Peyer's patch (tissue), 4 donors: Measurements from ENCODE around the gene SMIM23. TPM values are rescaled to one million over a fixed set of nuclear protein-coding genes. Genes with fewer than 3 reads are reported as not detected.

Experiments used
- DNase-seq, 3 donors: peaks; one replicate each; pipeline ENCODE4 v3.0.0-alpha.2; 2017 to 2019
- H3K27ac ChIP-seq, 4 donors: fragments of 200-600 bp; sonication (generic); one replicate each; pipeline ENCODE4 v1.5.1; 2016 to 2019
- H3K27me3 ChIP-seq, 2 donors: fragments of 200-600 bp; sonication (generic); one replicate each; pipeline ENCODE4 v1.5.1; 2019
- H3K36me3 ChIP-seq, 3 donors: fragments of 200-600 bp; sonication (generic); one replicate each; pipeline ENCODE4 v1.5.1; 2016 to 2019
- H3K4me1 ChIP-seq, 4 donors: fragments of 200-600 bp; sonication (generic); one replicate each; pipeline ENCODE4 v1.5.1; 2016 to 2019
- H3K4me3 ChIP-seq, 4 donors: fragments of 200-600 bp; sonication (generic); 1 replicate in 3 of 4; 2 replicates in 1 of 4; pipeline ENCODE4 v1.5.1; 2016 to 2019; ENCODE audit warnings: mild to moderate bottlenecking in 1 of 4
- H3K9me3 ChIP-seq, 4 donors: fragments of 200-600 bp; sonication (generic); one replicate each; pipeline ENCODE4 v1.5.1; 2016 to 2019; ENCODE audit warnings: mild to moderate bottlenecking in 1 of 4
- CTCF ChIP-seq, 6 experiments: fragments of 450-650 bp in 4 of 6; fragments of 200-600 bp in 2 of 6; sonication (generic) in 1 of 6; IDR thresholded peaks; one replicate each; pipeline ENCODE4 v1.5.1; 2017 to 2019; ENCODE audit warnings: antibody characterized with exemption in 6 of 6, mild to moderate bottlenecking in 3 of 6, moderate library complexity in 1 of 6
- POLR2A ChIP-seq, 2 donors: fragments of 450-650 bp; IDR thresholded peaks; one replicate each; pipeline ENCODE4 v1.5.1; 2017; ENCODE audit warnings: antibody characterized with exemption in 2 of 2, mild to moderate bottlenecking in 2 of 2, moderate library complexity in 2 of 2
- total RNA-seq, 4 donors: library from RNA; depleted of rRNA; stranded (reverse); fragments of >200 nt; gene quantifications; one replicate each; pipeline ENCODE4 v1.1.0, GENCODE V29; 2016

SMIM23 gene
- total RNA-seq, 4 donors from 2014 or later = not detected

- H3K36me3 ChIP-seq = no peaks in the 10 kb centered on the region
- H3K4me3 ChIP-seq = no peak overlapping the region
- H3K27me3 ChIP-seq = no peaks in the 10 kb centered on the region
- H3K9me3 ChIP-seq = no peaks in the 10 kb centered on the region
- H3K4me1 ChIP-seq = no peaks in the 10 kb centered on the region
- TF ChIP-seq POLR2A (IDR thresholded peaks at IDR 0.05) (no peak), CTCF (IDR thresholded peaks at IDR 0.05) (no peak)
- no peak overlapping the region for H3K27ac ChIP-seq
- DNase-seq = no peak
These were observed 22.7 kb upstream of the SMIM23 start for GRCh38 chr5:171762903-171763302.

DNA sequence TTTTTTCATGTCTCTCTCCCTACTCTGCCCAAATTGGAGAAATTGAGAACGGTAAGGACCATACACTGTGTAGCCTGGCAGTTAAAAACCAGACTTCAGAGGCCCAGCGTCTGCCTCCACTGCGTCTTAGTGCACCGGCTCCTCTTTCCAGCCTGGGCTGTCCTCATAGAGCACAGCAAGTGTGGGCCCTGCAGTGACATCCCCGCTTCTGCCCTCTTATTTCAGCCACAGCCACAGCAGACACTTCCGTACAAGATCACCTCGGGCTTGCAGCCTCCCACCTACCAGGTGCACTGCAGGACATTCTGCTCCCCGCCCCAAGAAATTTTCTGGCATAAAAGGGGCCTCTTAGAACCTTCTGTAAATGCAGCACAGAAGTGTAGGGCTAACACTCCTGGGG is 21.4 kb upstream of the SMIM23 start:
- Histone ChIP-seq H3K36me3 (no peaks in the 10 kb centered on the region), H3K4me1 (no peaks in the 10 kb centered on the region), H3K27ac (no peak overlapping the region), H3K4me3 (no peak overlapping the region), H3K27me3 (no peaks in the 10 kb centered on the region), H3K9me3 (no peaks in the 10 kb centered on the region)
- DNase-seq = no peak
- TF ChIP-seq CTCF (IDR thresholded peaks at IDR 0.05) (no peak), POLR2A (IDR thresholded peaks at IDR 0.05) (no peak)

- TF ChIP-seq CTCF (IDR thresholded peaks at IDR 0.05) = no peak
- TF ChIP-seq POLR2A (IDR thresholded peaks at IDR 0.05) = no peak
- Histone ChIP-seq H3K4me3 (no peak overlapping the region), H3K36me3 (no peaks in the 10 kb centered on the region), H3K9me3 (no peaks in the 10 kb centered on the region), H3K27me3 (no peaks in the 10 kb centered on the region), H3K4me1 (no peaks in the 10 kb centered on the region), H3K27ac (no peak overlapping the region)
- no peak for DNase-seq
These were observed 18.7 kb upstream of the SMIM23 start for GRCh38 chr5:171766875-171767274.

GRCh38 chr5:171770153-171770552 is 15.5 kb upstream of the SMIM23 start:
- no peak for DNase-seq
- Histone ChIP-seq H3K4me3 (no peak overlapping the region), H3K9me3 (no peaks in the 10 kb centered on the region), H3K36me3 (no peaks in the 10 kb centered on the region), H3K27ac (no peak overlapping the region), H3K27me3 (no peaks in the 10 kb centered on the region), H3K4me1 (no peaks in the 10 kb centered on the region)
- no peak for TF ChIP-seq POLR2A (IDR thresholded peaks at IDR 0.05)
- no peak for TF ChIP-seq CTCF (IDR thresholded peaks at IDR 0.05)

DNA sequence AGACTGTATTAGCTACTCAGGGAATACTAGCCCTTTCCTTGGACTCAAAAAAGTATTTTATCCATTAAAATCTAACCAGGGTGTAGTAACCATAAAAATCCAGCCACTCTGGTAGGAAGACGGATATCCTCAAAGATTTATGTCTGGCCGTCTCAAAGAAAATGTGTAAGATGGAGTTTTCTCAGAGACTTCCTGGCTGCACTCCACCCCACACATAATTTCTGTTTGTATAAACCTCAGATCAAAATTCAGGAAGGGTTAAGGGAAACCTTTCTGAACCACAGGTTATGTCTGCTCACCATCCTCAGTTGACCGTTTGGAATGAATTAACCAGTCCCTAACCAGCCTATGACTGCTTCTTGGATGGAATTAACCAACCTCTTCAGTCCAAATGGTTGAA is 13.8 kb upstream of the SMIM23 start:
- Histone ChIP-seq H3K36me3 (no peaks in the 10 kb centered on the region), H3K4me3 (no peak overlapping the region), H3K27ac (no peak overlapping the region), H3K27me3 (no peaks in the 10 kb centered on the region), H3K4me1 (no peaks in the 10 kb centered on the region), H3K9me3 (no peaks in the 10 kb centered on the region)
- no peak for TF ChIP-seq POLR2A (IDR thresholded peaks at IDR 0.05)
- TF ChIP-seq CTCF (IDR thresholded peaks at IDR 0.05) = no peak
- no peak for DNase-seq

DNA sequence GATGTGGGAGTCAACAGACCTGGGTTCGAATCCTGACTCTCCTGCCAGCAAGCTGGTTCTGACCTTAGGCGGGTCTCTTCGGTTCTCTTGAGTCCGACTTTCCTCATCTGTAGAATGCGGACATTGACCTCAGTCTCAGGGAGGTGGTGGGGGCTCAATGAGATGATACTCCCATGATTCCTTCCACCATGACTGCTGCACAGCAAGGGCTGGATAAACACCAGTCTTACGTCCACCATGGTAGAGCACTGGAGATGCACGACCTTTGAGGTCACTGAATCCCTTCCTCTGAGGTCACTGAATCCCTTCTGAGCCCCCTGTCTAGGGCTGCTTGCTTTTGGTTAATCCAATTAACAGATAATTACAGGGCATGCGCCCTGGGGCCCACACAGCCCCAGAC is 12.5 kb upstream of the SMIM23 start:
- no peaks in the 10 kb centered on the region for H3K36me3 ChIP-seq
- H3K27ac ChIP-seq = no peak overlapping the region
- H3K4me3 ChIP-seq = no peak overlapping the region
- no peaks in the 10 kb centered on the region for H3K27me3 ChIP-seq
- DNase-seq = no peak
- no peaks in the 10 kb centered on the region for H3K4me1 ChIP-seq
- TF ChIP-seq CTCF (IDR thresholded peaks at IDR 0.05) (no peak), POLR2A (IDR thresholded peaks at IDR 0.05) (no peak)
- no peaks in the 10 kb centered on the region for H3K9me3 ChIP-seq
